A549 (cell line): Measurements from ENCODE around the gene CCDC18. TPM values are rescaled to one million over a fixed set of nuclear protein-coding genes. Genes with fewer than 3 reads are reported as not detected.

Experiments
- BHLHE40 ChIP-seq: IDR thresholded peaks from 2 replicates; pipeline ENCODE4 v1.6.1; 2012; ENCODE audit warnings: low read depth, low read length, inconsistent platforms
- CBX8 ChIP-seq: fragments of 200-600 bp; sonication (generic); IDR thresholded peaks from 2 replicates; pipeline ENCODE4 v1.6.1; 2016
- CEBPB ChIP-seq, 2 experiments: fragments of >200 bp in 1 of 2; sonication (Bioruptor Twin) in 1 of 2; formaldehyde crosslinking in 1 of 2; IDR thresholded peaks; 2 replicates each; pipeline ENCODE4 v1.6.1; 2012 to 2016
- CHD4 ChIP-seq: fragments of 200-600 bp; sonication (generic); IDR thresholded peaks from 2 replicates; pipeline ENCODE4 v1.6.1; 2016; ENCODE audit warnings: antibody characterized with exemption, mild to moderate bottlenecking, borderline replicate concordance
- EHF ChIP-seq: fragments of 250-450 bp; sonication (Bioruptor Pico); IDR thresholded peaks from 2 replicates; pipeline ENCODE4 v1.5.0; 2020; ENCODE audit warnings: mild to moderate bottlenecking
- EHMT2 ChIP-seq: fragments of 200-600 bp; sonication (generic); IDR thresholded peaks from 2 replicates; pipeline ENCODE4 v1.6.1; 2016; ENCODE audit warnings: antibody characterized with exemption, low read depth, mild to moderate bottlenecking, moderate library complexity
- EP300 ChIP-seq, 2 experiments: fragments of >200 bp; sonication (Bioruptor Twin); formaldehyde crosslinking; IDR thresholded peaks; 2 replicates in 1 of 2; 3 replicates in 1 of 2; pipeline ENCODE4 v1.6.1; 2016 to 2017
- ESRRA ChIP-seq: fragments of 150-350 bp; IDR thresholded peaks from 2 replicates; pipeline ENCODE4 v1.6.1; 2014; ENCODE audit warnings: mild to moderate bottlenecking, low read length, borderline replicate concordance
- FOSL2 ChIP-seq, 2 experiments: fragments of 450-650 bp in 1 of 2; fragments of >200 bp in 1 of 2; sonication (Bioruptor Twin) in 1 of 2; formaldehyde crosslinking; IDR thresholded peaks; 2 replicates each; pipeline versions ENCODE4 v1.5.0 to v1.6.1; 2016 to 2020; ENCODE audit warnings: mild to moderate bottlenecking in 1 of 2, moderate library complexity in 1 of 2
- FOXS1 ChIP-seq: fragments of 250-450 bp; sonication (Bioruptor Pico); IDR thresholded peaks from 2 replicates; pipeline ENCODE4 v1.5.0; 2020; ENCODE audit warnings: mild to moderate bottlenecking, moderate library complexity
- HDAC2 ChIP-seq: fragments of 200-600 bp; sonication (generic); IDR thresholded peaks from 2 replicates; pipeline ENCODE4 v1.6.1; 2016
- HOXA7 ChIP-seq: fragments of 250-450 bp; sonication (Bioruptor Pico); IDR thresholded peaks from 2 replicates; pipeline ENCODE4 v1.5.0; 2020; ENCODE audit warnings: mild to moderate bottlenecking, moderate library complexity
- HOXB13 ChIP-seq: fragments of 250-450 bp; sonication (Bioruptor Pico); IDR thresholded peaks from 2 replicates; pipeline ENCODE4 v1.5.0; 2020; ENCODE audit warnings: low read depth, mild to moderate bottlenecking, moderate library complexity
- JUNB ChIP-seq: fragments of >200 bp; sonication (Bioruptor Twin); formaldehyde crosslinking; IDR thresholded peaks from 2 replicates; pipeline ENCODE4 v1.6.1; 2016
- KDM5A ChIP-seq: fragments of 200-600 bp; sonication (generic); IDR thresholded peaks from 2 replicates; pipeline ENCODE4 v1.6.1; 2016; ENCODE audit warnings: antibody characterized with exemption, mild to moderate bottlenecking
- MAZ ChIP-seq: fragments of 150-350 bp; IDR thresholded peaks from 2 replicates; pipeline ENCODE4 v1.6.1; 2014; ENCODE audit warnings: antibody characterized with exemption, low read depth, low read length, borderline replicate concordance
- NFE2L2 ChIP-seq: fragments of 150-350 bp; conservative IDR thresholded peaks from 2 replicates; pipeline ENCODE4 v1.6.1; 2014; ENCODE audit warnings: low read length
- NR3C1 ChIP-seq: fragments of >200 bp; sonication (Bioruptor Twin); formaldehyde crosslinking; IDR thresholded peaks from 3 replicates; pipeline ENCODE4 v1.6.1; 2017
- PHF8 ChIP-seq: fragments of 200-600 bp; sonication (generic); IDR thresholded peaks from 2 replicates; pipeline ENCODE4 v1.6.1; 2016; ENCODE audit warnings: low read depth, mild to moderate bottlenecking, antibody characterized with exemption, moderate library complexity, borderline replicate concordance
- POLR2A ChIP-seq: IDR thresholded peaks from 2 replicates; pipeline ENCODE4 v1.6.1; 2012; ENCODE audit warnings: mild to moderate bottlenecking, low read length
- POLR2AphosphoS2 ChIP-seq: conservative IDR thresholded peaks from 2 replicates; pipeline ENCODE4 v1.6.1; 2012; ENCODE audit warnings: low read length, improper control_type of control experiment, inconsistent platforms
- RAD21 ChIP-seq, 2 experiments: fragments of >200 bp in 1 of 2; sonication (Bioruptor Twin) in 1 of 2; formaldehyde crosslinking in 1 of 2; IDR thresholded peaks in 1 of 2; conservative IDR thresholded peaks in 1 of 2; 2 replicates in 1 of 2; 3 replicates in 1 of 2; pipeline ENCODE4 v1.6.1; 2012 to 2018; ENCODE audit warnings: inconsistent platforms in 1 of 2
- RARB ChIP-seq: fragments of 250-450 bp; sonication (Bioruptor Pico); IDR thresholded peaks from 2 replicates; pipeline ENCODE4 v1.8.0; 2021; ENCODE audit warnings: mild to moderate bottlenecking, moderate library complexity
- RCOR1 ChIP-seq: fragments of 150-350 bp; IDR thresholded peaks from 2 replicates; pipeline ENCODE4 v1.6.1; 2014; ENCODE audit warnings: antibody characterized with exemption, low read length, low read depth
- RFX5 ChIP-seq: fragments of 450-650 bp; IDR thresholded peaks from 2 replicates; pipeline ENCODE4 v1.7.1; 2014; ENCODE audit warnings: antibody characterized with exemption, mild to moderate bottlenecking, moderate library complexity
- RNF2 ChIP-seq: fragments of 200-600 bp; sonication (generic); IDR thresholded peaks from 2 replicates; pipeline ENCODE4 v1.6.1; 2016; ENCODE audit warnings: low read depth, mild to moderate bottlenecking, antibody characterized with exemption, moderate library complexity, borderline replicate concordance
- SMC3 ChIP-seq: fragments of >200 bp; sonication (Bioruptor Twin); formaldehyde crosslinking; IDR thresholded peaks from 3 replicates; pipeline ENCODE4 v1.6.1; 2018; ENCODE audit warnings: inconsistent platforms
- SREBF2 ChIP-seq: fragments of 450-650 bp; IDR thresholded peaks from 2 replicates; pipeline ENCODE4 v1.6.1; 2014; ENCODE audit warnings: mild to moderate bottlenecking, moderate library complexity
- TP53 ChIP-seq: fragments of 250-450 bp; sonication (Bioruptor Pico); IDR thresholded peaks from 2 replicates; pipeline ENCODE4 v1.5.0; 2021; ENCODE audit warnings: mild to moderate bottlenecking, moderate library complexity
- ZSCAN20 ChIP-seq: fragments of 250-450 bp; sonication (Bioruptor Pico); IDR thresholded peaks from 2 replicates; pipeline ENCODE4 v1.8.0; 2022; ENCODE audit warnings: mild to moderate bottlenecking, moderate library complexity
- polyA plus RNA-seq, 4 experiments: library from polyadenylated mRNA; depleted of rRNA in 3 of 4; stranded (reverse); fragments of >200 nt; fragmentation: RNase III in 1 of 4; extraction: RNeasy Plus Mini Kit Qiagen cat#74134 plus additional on column Dnase treatment in 1 of 4; gene quantifications; 2 replicates in 3 of 4; 3 replicates in 1 of 4; pipeline ENCODE4 v1.2.3, GENCODE V29; 2011 to 2017
- TF ChIP-seq, protein P1 (sequence below): IDR thresholded peaks from 2 replicates; pipeline ENCODE4 v1.6.1; 2012; ENCODE audit warnings: low read depth, borderline replicate concordance
- TF ChIP-seq, protein P2 (sequence below): fragments of 200-600 bp; sonication (generic); IDR thresholded peaks from 2 replicates; pipeline ENCODE4 v1.6.1; 2016; ENCODE audit warnings: antibody characterized with exemption, mild to moderate bottlenecking, moderate library complexity
- TF ChIP-seq, protein P3 (sequence below): IDR thresholded peaks from 2 replicates; pipeline ENCODE4 v1.6.1; 2012
- TF ChIP-seq, protein P4 (sequence below): fragments of 250-450 bp; sonication (Bioruptor Pico); IDR thresholded peaks from 2 replicates; pipeline ENCODE4 v1.5.0; 2021; ENCODE audit warnings: mild to moderate bottlenecking, moderate library complexity, borderline replicate concordance
- TF ChIP-seq, protein P5 (sequence below): fragments of 250-450 bp; sonication (Bioruptor Pico); IDR thresholded peaks from 2 replicates; pipeline ENCODE4 v1.5.0; 2020; ENCODE audit warnings: low read depth, mild to moderate bottlenecking, moderate library complexity
- TF ChIP-seq, protein P6 (sequence below): fragments of 450-650 bp; IDR thresholded peaks from 2 replicates; pipeline ENCODE4 v1.6.1; 2014; ENCODE audit warnings: antibody characterized with exemption

The CCDC18 gene
- polyA plus RNA-seq, 2 of the 4 experiments (the other 2 are of a cell fraction) = 9.8 to 10.0 TPM

DNA sequence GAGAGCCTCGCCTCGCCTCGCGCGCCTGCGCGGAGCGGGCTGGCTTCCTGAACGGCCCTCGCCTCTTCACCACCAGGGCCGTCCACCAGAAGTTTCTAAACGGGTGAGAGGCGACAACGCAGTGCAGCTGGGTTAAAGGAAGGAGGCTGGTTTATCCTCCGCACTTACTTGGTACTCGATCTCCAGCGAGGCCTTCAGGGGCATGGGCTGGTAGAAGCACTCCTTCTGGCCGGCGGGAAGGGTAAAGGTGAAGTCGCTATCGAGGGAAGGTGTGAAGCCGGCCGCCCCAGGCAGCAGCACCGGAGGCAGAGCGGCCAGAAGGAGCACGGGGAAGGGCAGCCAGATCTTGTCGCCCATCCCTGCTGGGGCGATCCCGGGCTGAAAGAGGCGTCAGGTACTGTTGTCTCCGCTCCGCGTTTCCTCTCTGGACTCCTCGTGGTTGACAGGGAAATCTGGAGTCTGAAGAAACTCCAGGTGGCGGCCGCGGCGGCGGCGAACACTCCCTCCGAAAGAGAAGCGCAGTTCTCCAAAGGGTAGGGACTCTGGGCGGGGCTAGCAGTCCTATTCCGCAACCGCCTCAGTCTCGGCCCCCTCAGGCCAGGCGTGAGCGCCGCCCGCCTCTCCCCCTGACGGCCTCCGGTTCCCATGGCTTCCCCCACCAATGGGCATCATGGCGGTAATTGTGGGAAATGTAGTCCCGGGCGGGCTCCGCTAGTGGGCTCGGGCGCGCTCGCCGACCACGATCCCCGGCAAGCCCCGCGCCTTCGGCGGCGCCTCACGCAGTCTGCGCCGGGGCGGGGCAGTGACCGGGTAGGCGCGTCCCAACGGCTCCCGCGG, 420 bp upstream of the CCDC18 start, which contains the start of gene TMED5 (continued):
- no peak for TF ChIP-seq RAD21 (conservative IDR thresholded peaks at IDR 0.05 in 1 of 2, IDR thresholded peaks at IDR 0.05 in 1 of 2)
- TF ChIP-seq, protein P1, sequence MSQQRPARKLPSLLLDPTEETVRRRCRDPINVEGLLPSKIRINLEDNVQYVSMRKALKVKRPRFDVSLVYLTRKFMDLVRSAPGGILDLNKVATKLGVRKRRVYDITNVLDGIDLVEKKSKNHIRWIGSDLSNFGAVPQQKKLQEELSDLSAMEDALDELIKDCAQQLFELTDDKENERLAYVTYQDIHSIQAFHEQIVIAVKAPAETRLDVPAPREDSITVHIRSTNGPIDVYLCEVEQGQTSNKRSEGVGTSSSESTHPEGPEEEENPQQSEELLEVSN = peak; percentile 93; the same call in 1 of the 2 replicates
- TF ChIP-seq RNF2 = no peak
- no peak for TF ChIP-seq MAZ
- TF ChIP-seq ZSCAN20 (CRISPR knock-in tag) = no peak
- TF ChIP-seq HOXB13 (CRISPR knock-in tag) = no peak; the same call in 1 of the 2 replicates
- no peak for TF ChIP-seq NFE2L2
- TF ChIP-seq HOXA7 (CRISPR knock-in tag) = no peak
- no peak for TF ChIP-seq RCOR1
- no peak for TF ChIP-seq EHF
- TF ChIP-seq CHD4 = no peak
- TF ChIP-seq TP53 = peak; percentile 51; the same call in 1 of the 2 replicates
- TF ChIP-seq CBX8 = no peak
- TF ChIP-seq HDAC2 = no peak
- TF ChIP-seq RFX5 = no peak
- TF ChIP-seq KDM5A = 0 out of 2 replicates have a peak, but pooled peaks have one; percentile 6
- TF ChIP-seq JUNB = no peak
- no peak for TF ChIP-seq FOXS1 (CRISPR knock-in tag)
- TF ChIP-seq EP300 (IDR thresholded peaks at IDR 0.05) = no peak
- TF ChIP-seq POLR2A = peak; percentile 53
- TF ChIP-seq, protein P2, sequence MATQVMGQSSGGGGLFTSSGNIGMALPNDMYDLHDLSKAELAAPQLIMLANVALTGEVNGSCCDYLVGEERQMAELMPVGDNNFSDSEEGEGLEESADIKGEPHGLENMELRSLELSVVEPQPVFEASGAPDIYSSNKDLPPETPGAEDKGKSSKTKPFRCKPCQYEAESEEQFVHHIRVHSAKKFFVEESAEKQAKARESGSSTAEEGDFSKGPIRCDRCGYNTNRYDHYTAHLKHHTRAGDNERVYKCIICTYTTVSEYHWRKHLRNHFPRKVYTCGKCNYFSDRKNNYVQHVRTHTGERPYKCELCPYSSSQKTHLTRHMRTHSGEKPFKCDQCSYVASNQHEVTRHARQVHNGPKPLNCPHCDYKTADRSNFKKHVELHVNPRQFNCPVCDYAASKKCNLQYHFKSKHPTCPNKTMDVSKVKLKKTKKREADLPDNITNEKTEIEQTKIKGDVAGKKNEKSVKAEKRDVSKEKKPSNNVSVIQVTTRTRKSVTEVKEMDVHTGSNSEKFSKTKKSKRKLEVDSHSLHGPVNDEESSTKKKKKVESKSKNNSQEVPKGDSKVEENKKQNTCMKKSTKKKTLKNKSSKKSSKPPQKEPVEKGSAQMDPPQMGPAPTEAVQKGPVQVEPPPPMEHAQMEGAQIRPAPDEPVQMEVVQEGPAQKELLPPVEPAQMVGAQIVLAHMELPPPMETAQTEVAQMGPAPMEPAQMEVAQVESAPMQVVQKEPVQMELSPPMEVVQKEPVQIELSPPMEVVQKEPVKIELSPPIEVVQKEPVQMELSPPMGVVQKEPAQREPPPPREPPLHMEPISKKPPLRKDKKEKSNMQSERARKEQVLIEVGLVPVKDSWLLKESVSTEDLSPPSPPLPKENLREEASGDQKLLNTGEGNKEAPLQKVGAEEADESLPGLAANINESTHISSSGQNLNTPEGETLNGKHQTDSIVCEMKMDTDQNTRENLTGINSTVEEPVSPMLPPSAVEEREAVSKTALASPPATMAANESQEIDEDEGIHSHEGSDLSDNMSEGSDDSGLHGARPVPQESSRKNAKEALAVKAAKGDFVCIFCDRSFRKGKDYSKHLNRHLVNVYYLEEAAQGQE = no peak
- TF ChIP-seq, protein P3, sequence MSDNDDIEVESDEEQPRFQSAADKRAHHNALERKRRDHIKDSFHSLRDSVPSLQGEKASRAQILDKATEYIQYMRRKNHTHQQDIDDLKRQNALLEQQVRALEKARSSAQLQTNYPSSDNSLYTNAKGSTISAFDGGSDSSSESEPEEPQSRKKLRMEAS = peak; percentile 74
- no peak for TF ChIP-seq RARB (CRISPR knock-in tag)
- TF ChIP-seq, protein P4, sequence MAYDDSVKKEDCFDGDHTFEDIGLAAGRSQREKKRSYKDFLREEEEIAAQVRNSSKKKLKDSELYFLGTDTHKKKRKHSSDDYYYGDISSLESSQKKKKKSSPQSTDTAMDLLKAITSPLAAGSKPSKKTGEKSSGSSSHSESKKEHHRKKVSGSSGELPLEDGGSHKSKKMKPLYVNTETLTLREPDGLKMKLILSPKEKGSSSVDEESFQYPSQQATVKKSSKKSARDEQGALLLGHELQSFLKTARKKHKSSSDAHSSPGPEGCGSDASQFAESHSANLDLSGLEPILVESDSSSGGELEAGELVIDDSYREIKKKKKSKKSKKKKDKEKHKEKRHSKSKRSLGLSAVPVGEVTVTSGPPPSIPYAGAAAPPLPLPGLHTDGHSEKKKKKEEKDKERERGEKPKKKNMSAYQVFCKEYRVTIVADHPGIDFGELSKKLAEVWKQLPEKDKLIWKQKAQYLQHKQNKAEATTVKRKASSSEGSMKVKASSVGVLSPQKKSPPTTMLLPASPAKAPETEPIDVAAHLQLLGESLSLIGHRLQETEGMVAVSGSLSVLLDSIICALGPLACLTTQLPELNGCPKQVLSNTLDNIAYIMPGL (CRISPR knock-in tag) = no peak
- TF ChIP-seq, protein P5, sequence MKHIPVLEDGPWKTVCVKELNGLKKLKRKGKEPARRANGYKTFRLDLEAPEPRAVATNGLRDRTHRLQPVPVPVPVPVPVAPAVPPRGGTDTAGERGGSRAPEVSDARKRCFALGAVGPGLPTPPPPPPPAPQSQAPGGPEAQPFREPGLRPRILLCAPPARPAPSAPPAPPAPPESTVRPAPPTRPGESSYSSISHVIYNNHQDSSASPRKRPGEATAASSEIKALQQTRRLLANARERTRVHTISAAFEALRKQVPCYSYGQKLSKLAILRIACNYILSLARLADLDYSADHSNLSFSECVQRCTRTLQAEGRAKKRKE = no peak
- TF ChIP-seq BHLHE40 = no peak
- TF ChIP-seq SMC3 = no peak
- TF ChIP-seq CEBPB (IDR thresholded peaks at IDR 0.05) = peak; percentile 29 to 69; a peak in 3 of 4 replicates
- no peak for TF ChIP-seq FOSL2 (IDR thresholded peaks at IDR 0.05)
- TF ChIP-seq FOSL2 (CRISPR knock-in tag; IDR thresholded peaks at IDR 0.05) = no peak
- no peak for TF ChIP-seq NR3C1
- no peak for TF ChIP-seq ESRRA
- no peak for TF ChIP-seq EHMT2
- no peak for TF ChIP-seq POLR2AphosphoS2
- peak; percentile 86; the same call in 1 of the 2 replicates for TF ChIP-seq PHF8
- TF ChIP-seq, protein P6, sequence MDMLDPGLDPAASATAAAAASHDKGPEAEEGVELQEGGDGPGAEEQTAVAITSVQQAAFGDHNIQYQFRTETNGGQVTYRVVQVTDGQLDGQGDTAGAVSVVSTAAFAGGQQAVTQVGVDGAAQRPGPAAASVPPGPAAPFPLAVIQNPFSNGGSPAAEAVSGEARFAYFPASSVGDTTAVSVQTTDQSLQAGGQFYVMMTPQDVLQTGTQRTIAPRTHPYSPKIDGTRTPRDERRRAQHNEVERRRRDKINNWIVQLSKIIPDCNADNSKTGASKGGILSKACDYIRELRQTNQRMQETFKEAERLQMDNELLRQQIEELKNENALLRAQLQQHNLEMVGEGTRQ = 0 out of 2 replicates have a peak, but pooled peaks have one; percentile 18
- TF ChIP-seq SREBF2 = no peak
